Fibroblast of lung (primary cell): ENCODE results near the gene DPYSL4. TPM values are rescaled to one million over a fixed set of nuclear protein-coding genes. Genes with fewer than 3 reads are reported as not detected.

Experiments used
- DNase-seq, 2 donors: peaks; one replicate each; pipeline versions ENCODE4 v3.0.0 to v3.0.0-alpha.2; 2010; ENCODE audit warnings: low read depth in 2 of 2
- H2AFZ ChIP-seq: 2 replicates; pipeline ENCODE4 v1.5.1; 2012; ENCODE audit warnings: low read length, control low read depth, inconsistent platforms
- H3K27ac ChIP-seq: 2 replicates; pipeline ENCODE4 v1.5.1; 2011; ENCODE audit warnings: low read length, control low read depth; ENCODE audit not compliant: insufficient read depth
- H3K27me3 ChIP-seq: 2 replicates; pipeline ENCODE4 v1.5.1; 2011; ENCODE audit warnings: mild to moderate bottlenecking, low read length; ENCODE audit not compliant: control insufficient read depth, insufficient read depth
- H3K36me3 ChIP-seq: 2 replicates; pipeline ENCODE4 v1.5.1; 2011; ENCODE audit warnings: low read length; ENCODE audit not compliant: control insufficient read depth, insufficient read depth
- H3K4me1 ChIP-seq: 2 replicates; pipeline ENCODE4 v1.5.1; 2011; ENCODE audit warnings: low read length; ENCODE audit not compliant: control insufficient read depth, insufficient read depth; ENCODE audit errors: extremely low read depth
- H3K4me2 ChIP-seq: 2 replicates; pipeline ENCODE4 v1.5.1; 2011; ENCODE audit warnings: low read length, control low read depth; ENCODE audit not compliant: insufficient read depth; ENCODE audit errors: extremely low read depth
- H3K4me3 ChIP-seq, 4 experiments: fragments of 200-600 bp in 1 of 4; sonication (generic) in 1 of 4; replicated peaks in 1 of 4; 2 replicates each; pipeline ENCODE4 v1.5.1; 2011 to 2016; ENCODE audit warnings: low read length in 4 of 4, low read depth in 3 of 4, mild to moderate bottlenecking in 3 of 4, control low read depth in 2 of 4, inconsistent platforms in 1 of 4, mixed read lengths in 1 of 4; ENCODE audit not compliant: insufficient read depth in 1 of 4; ENCODE audit errors: control extremely low read depth in 1 of 4
- H3K79me2 ChIP-seq: 2 replicates; pipeline ENCODE4 v1.5.1; 2012; ENCODE audit warnings: mild to moderate bottlenecking, low read length, inconsistent platforms; ENCODE audit not compliant: control insufficient read depth, insufficient read depth
- H3K9ac ChIP-seq: 2 replicates; pipeline ENCODE4 v1.5.1; 2011; ENCODE audit warnings: mild to moderate bottlenecking, low read length, control low read depth; ENCODE audit not compliant: insufficient read depth
- H3K9me3 ChIP-seq: 2 replicates; pipeline ENCODE4 v1.5.1; 2012; ENCODE audit warnings: low read depth, low read length; ENCODE audit not compliant: control insufficient read depth, insufficient read depth
- H4K20me1 ChIP-seq: 2 replicates; pipeline ENCODE4 v1.5.1; 2011; ENCODE audit warnings: low read length; ENCODE audit not compliant: control insufficient read depth, insufficient read depth; ENCODE audit errors: extremely low read depth
- CTCF ChIP-seq, 2 donors: IDR thresholded peaks in 1 of 2; conservative IDR thresholded peaks in 1 of 2; 1 replicate in 1 of 2; 2 replicates in 1 of 2; pipeline ENCODE4 v1.5.1; 2011 to 2012; ENCODE audit warnings: low read length in 2 of 2, control low read depth in 1 of 2, inconsistent platforms in 1 of 2, low read depth in 1 of 2, mild to moderate bottlenecking in 1 of 2
- EZH2 ChIP-seq: IDR thresholded peaks from 2 replicates; pipeline ENCODE4 v1.5.1; 2012; ENCODE audit warnings: low read length, control low read depth, mild to moderate bottlenecking; ENCODE audit errors: missing control alignments
- polyA plus RNA-seq, 2 donors: library from polyadenylated mRNA; depleted of rRNA in 1 of 2; stranded (reverse) in 1 of 2; unstranded in 1 of 2; fragments of >200 nt; gene quantifications; 2 replicates each; pipeline ENCODE4 v1.2.1, GENCODE V29; 2011 to 2012; ENCODE audit warnings: missing spikeins in 1 of 2
- total RNA-seq: library from RNA; depleted of rRNA; stranded (reverse); fragments of >200 nt; gene quantifications from 2 replicates; pipeline ENCODE4 v1.2.1, GENCODE V29; 2014

DPYSL4 gene
- total and polyA plus RNA-seq, 2 donors (not counting 1 experiment from before 2014, with no cell fraction given): 0.83 to 1.4 TPM

GRCh38 chr10:132156382-132156781 is 30.4 kb upstream of the DPYSL4 start:
- Histone ChIP-seq H3K4me3 (no peak overlapping the region), H3K9ac (no peak overlapping the region), H3K4me1 (no peaks in the 10 kb centered on the region), H3K36me3 (no peaks in the 10 kb centered on the region), H3K79me2 (no peaks in the 10 kb centered on the region), H3K4me2 (no peak overlapping the region), H3K27me3 (no peaks in the 10 kb centered on the region), H3K27ac (no peak overlapping the region), H4K20me1 (no peaks in the 10 kb centered on the region), H3K9me3 (no peaks in the 10 kb centered on the region), H2AFZ (no peak overlapping the region)
- no peak for DNase-seq
- TF ChIP-seq EZH2 (no peak), CTCF (conservative IDR thresholded peaks at IDR 0.05 in 1 of 2, IDR thresholded peaks at IDR 0.05 in 1 of 2; ENCODE audit: low read depth in 1 of 2, low read length in 2 of 2) (no peak)

GRCh38 chr10:132157101-132157500 is 29.6 kb upstream of the DPYSL4 start:
- Histone ChIP-seq H3K9me3 (no peaks in the 10 kb centered on the region), H3K79me2 (no peaks in the 10 kb centered on the region), H3K4me2 (no peak overlapping the region), H4K20me1 (no peaks in the 10 kb centered on the region), H3K4me3 (no peak overlapping the region), H3K4me1 (no peaks in the 10 kb centered on the region), H2AFZ (no peak overlapping the region), H3K27ac (no peak overlapping the region), H3K27me3 (no peaks in the 10 kb centered on the region), H3K9ac (no peak overlapping the region), H3K36me3 (no peaks in the 10 kb centered on the region)
- no peak for TF ChIP-seq CTCF (conservative IDR thresholded peaks at IDR 0.05 in 1 of 2, IDR thresholded peaks at IDR 0.05 in 1 of 2; ENCODE audit: low read depth in 1 of 2, low read length in 2 of 2)
- no peak for TF ChIP-seq EZH2
- no peak for DNase-seq

GRCh38 chr10:132158122-132158741 is 28.5 kb upstream of the DPYSL4 start:
- no peaks in the 10 kb centered on the region for H4K20me1 ChIP-seq
- no peaks in the 10 kb centered on the region for H3K36me3 ChIP-seq
- H3K27me3 ChIP-seq: no peaks in the 10 kb centered on the region
- H3K27ac ChIP-seq: no peak overlapping the region
- H3K9me3 ChIP-seq: no peaks in the 10 kb centered on the region
- no peak overlapping the region for H3K9ac ChIP-seq
- DNase-seq: no peak
- H3K4me2 ChIP-seq: no peak overlapping the region
- H2AFZ ChIP-seq: no peak overlapping the region
- no peaks in the 10 kb centered on the region for H3K4me1 ChIP-seq
- H3K4me3 ChIP-seq: no peak overlapping the region
- TF ChIP-seq CTCF (conservative IDR thresholded peaks at IDR 0.05 in 1 of 2, IDR thresholded peaks at IDR 0.05 in 1 of 2; ENCODE audit: low read depth in 1 of 2, low read length in 2 of 2) (no peak), EZH2 (no peak)
- H3K79me2 ChIP-seq: no peaks in the 10 kb centered on the region
